Heart left ventricle (tissue), 13 donors: Measurements from ENCODE around the gene CACNA2D3.

ENCODE experiments used
- POLR2A ChIP-seq, 2 donors: fragments of 450-650 bp; IDR thresholded peaks; one replicate each; pipeline ENCODE4 v1.6.1; 2017; ENCODE audit warnings: antibody characterized with exemption in 2 of 2, mild to moderate bottlenecking in 2 of 2, moderate library complexity in 2 of 2
- TF ChIP-seq, protein P1 (sequence below), 12 donors: fragments of 200-600 bp; sonication (generic) in 4 of 12; IDR thresholded peaks; one replicate each; pipeline versions ENCODE4 v1.5.0 to v1.8.0; 2018 to 2022; ENCODE audit warnings: antibody characterized with exemption in 12 of 12, mild to moderate bottlenecking in 5 of 12
- donor health status: ischemic (EF 13 %, LVEDD 7.1; RV severe dilation, severe dysfunction).
- donor health status: DM: no; HTN: yes; CAD: no.
- donor health status: DM: no; HTN: no; CAD: no.
- donor health status: ischemic (EF 25% LVEDD 6.9; RV normal size, moderate dysfunction).
- donor health status: ischemic (EF 25% LVEDD 5.7; RV mildly dilated, moderate dysfunction).
- donor health status: ischemic (EF 35%, LVEDD 5.7; RV mildly dilated, moderate dysfunction).
- donor health status: nonischemic (EF 11% LVEDD 7.7; RV severe dilation, severe dysfunction).
- donor health status: DM: yes; HTN: yes; CAD: no.
- donor health status: PGD.
- donor health status: ischemic (EF 29% LVEDD 5.4; RV normal size, mild dysfunction).
- donor health status: nonischemic (EF 23%, LVEDD 6.1; RV moderate dilation, normal function).

GRCh38 chr3:54083921-54084320, 38.4 kb upstream of the CACNA2D3 start:
- TF ChIP-seq, protein P1, sequence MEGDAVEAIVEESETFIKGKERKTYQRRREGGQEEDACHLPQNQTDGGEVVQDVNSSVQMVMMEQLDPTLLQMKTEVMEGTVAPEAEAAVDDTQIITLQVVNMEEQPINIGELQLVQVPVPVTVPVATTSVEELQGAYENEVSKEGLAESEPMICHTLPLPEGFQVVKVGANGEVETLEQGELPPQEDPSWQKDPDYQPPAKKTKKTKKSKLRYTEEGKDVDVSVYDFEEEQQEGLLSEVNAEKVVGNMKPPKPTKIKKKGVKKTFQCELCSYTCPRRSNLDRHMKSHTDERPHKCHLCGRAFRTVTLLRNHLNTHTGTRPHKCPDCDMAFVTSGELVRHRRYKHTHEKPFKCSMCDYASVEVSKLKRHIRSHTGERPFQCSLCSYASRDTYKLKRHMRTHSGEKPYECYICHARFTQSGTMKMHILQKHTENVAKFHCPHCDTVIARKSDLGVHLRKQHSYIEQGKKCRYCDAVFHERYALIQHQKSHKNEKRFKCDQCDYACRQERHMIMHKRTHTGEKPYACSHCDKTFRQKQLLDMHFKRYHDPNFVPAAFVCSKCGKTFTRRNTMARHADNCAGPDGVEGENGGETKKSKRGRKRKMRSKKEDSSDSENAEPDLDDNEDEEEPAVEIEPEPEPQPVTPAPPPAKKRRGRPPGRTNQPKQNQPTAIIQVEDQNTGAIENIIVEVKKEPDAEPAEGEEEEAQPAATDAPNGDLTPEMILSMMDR (IDR thresholded peaks at IDR 0.05) = no peak
- TF ChIP-seq POLR2A (IDR thresholded peaks at IDR 0.05) = no peak
